Heart right ventricle (tissue), 16 donors: Measurements from ENCODE around the gene PPM1H. TPM values are rescaled to one million over a fixed set of nuclear protein-coding genes. Genes with fewer than 3 reads are reported as not detected.

Experiments used
- ATAC-seq, 8 donors: fragments of 200-7000 bp; cut with Tn5 transposase; one replicate each; pipeline ENCODE4 v1.9.1; 2020; ENCODE audit warnings: mild to moderate bottlenecking in 8 of 8, moderate library complexity in 8 of 8, moderate number of reproducible peaks in 1 of 8
- DNase-seq, 2 donors: peaks; one replicate each; pipeline ENCODE4 v3.0.0-alpha.2; 2020
- H3K27ac ChIP-seq, 10 donors: fragments of 200-600 bp; sonication (generic) in 2 of 10; one replicate each; pipeline versions ENCODE4 v1.5.0 to v1.8.0; 2020 to 2022; ENCODE audit warnings: mild to moderate bottlenecking in 3 of 10
- H3K27me3 ChIP-seq, 7 donors: fragments of 200-600 bp; one replicate each; pipeline ENCODE4 v1.8.0; 2021 to 2022; ENCODE audit warnings: mild to moderate bottlenecking in 2 of 7
- H3K36me3 ChIP-seq, 9 donors: fragments of 200-600 bp; sonication (generic) in 1 of 9; one replicate each; pipeline versions ENCODE4 v1.5.0 to v1.8.0; 2020 to 2022; ENCODE audit warnings: mild to moderate bottlenecking in 2 of 9
- H3K4me1 ChIP-seq, 9 donors: fragments of 200-600 bp; sonication (generic) in 1 of 9; one replicate each; pipeline versions ENCODE4 v1.5.0 to v1.8.0; 2020 to 2022; ENCODE audit warnings: mild to moderate bottlenecking in 4 of 9
- H3K4me3 ChIP-seq, 10 donors: fragments of 200-600 bp; sonication (generic) in 2 of 10; one replicate each; pipeline versions ENCODE4 v1.5.0 to v1.8.0; 2020 to 2022; ENCODE audit warnings: mild to moderate bottlenecking in 7 of 10, moderate library complexity in 2 of 10
- H3K9me3 ChIP-seq, 11 donors: fragments of 200-600 bp in 10 of 11; sonication (generic) in 2 of 11; one replicate each; pipeline versions ENCODE4 v1.5.0 to v1.8.0; 2013 to 2022; ENCODE audit warnings: mild to moderate bottlenecking in 2 of 11, control low read depth in 1 of 11, moderate library complexity in 1 of 11
- WGBS, 2 donors: extraction: QIAGEN DNeasy Blood & Tissue Kit; methylation state at CpG; one replicate each; pipeline ENCODE4 v1.1.7; 2013; ENCODE audit warnings: inconsistent platforms in 1 of 2; 5-methylcytosine and 5-hydroxymethylcytosine counted together
- intact Hi-C, 10 donors: fragments of 100-400 bp; cut with DNase I; formaldehyde crosslinking; loops; one replicate each; pipeline versions ENCODE4 v1.11.1 to v1.14.2; 2022
- polyA plus RNA-seq, 2 donors: library from polyadenylated mRNA; stranded (reverse); fragments of 200-250 nt; gene quantifications; one replicate each; pipeline ENCODE4 v1.2.3, GENCODE V29; 2013
- total RNA-seq, 10 donors: library from RNA; stranded (reverse); fragmentation: NEBNext Ultra II Directional in 3 of 10; extraction: Animal tissue kit (Norgen Biotek cat#: 25700) in 3 of 10; gene quantifications; one replicate each; pipeline versions ENCODE4 v1.2.1 to v1.2.4, GENCODE V29; 2021 to 2023
- TF ChIP-seq, protein P1 (sequence below), 9 donors: fragments of 200-600 bp; sonication (generic) in 2 of 9; IDR thresholded peaks; one replicate each; pipeline versions ENCODE4 v1.5.0 to v1.8.0; 2021 to 2022; ENCODE audit warnings: antibody characterized with exemption in 9 of 9, mild to moderate bottlenecking in 5 of 9, moderate library complexity in 1 of 9
- donor health status: Arrhythmogenic right ventricular cardiomyopathy.
- donor health status: ischemic (EF 13 %, LVEDD 7.1; RV severe dilation, severe dysfunction).
- donor health status: healthy with polysubstance abuse.
- donor health status: DM: no; HTN: yes; CAD: no.
- donor health status: DM: no; HTN: no; CAD: no.
- donor health status: ischemic (EF 25% LVEDD 6.9; RV normal size, moderate dysfunction).
- donor health status: ischemic (EF 25% LVEDD 5.7; RV mildly dilated, moderate dysfunction).
- donor health status: healthy.
- donor health status: DM: yes; HTN: yes; CAD: no.
- donor health status: Ischemic cardiomyopathy.
- donor health status: ischemic (EF 35%, LVEDD 5.7; RV mildly dilated, moderate dysfunction).
- donor health status: nonischemic (EF 11% LVEDD 7.7; RV severe dilation, severe dysfunction).
- donor health status: DM: yes; HTN: yes; CAD: no.
- donor health status: PGD.
- donor health status: ischemic (EF 29% LVEDD 5.4; RV normal size, mild dysfunction).
- donor health status: nonischemic (EF 23%, LVEDD 6.1; RV moderate dilation, normal function).

The PPM1H gene
- total and polyA plus RNA-seq, 12 donors: 0.62 to 7.1 (median 5.3) TPM

- 93 to 100% methylated on average over 1 of the region's 1 CpG for WGBS, 2 donors
- Histone ChIP-seq H3K36me3 (no peaks in the 10 kb centered on the region), H3K4me1 (peaks cover 0 to 29% (median under 1%) of the 10 kb centered on the region in 9 donors), H3K9me3 (no peaks in the 10 kb centered on the region), H3K27me3 (no peaks in the 10 kb centered on the region), H3K4me3 (no peak overlapping the region), H3K27ac (no peak overlapping the region)
- DNase-seq: no peak
- ATAC-seq: no peak
- intact Hi-C loops: no loop called here
- TF ChIP-seq, protein P1, sequence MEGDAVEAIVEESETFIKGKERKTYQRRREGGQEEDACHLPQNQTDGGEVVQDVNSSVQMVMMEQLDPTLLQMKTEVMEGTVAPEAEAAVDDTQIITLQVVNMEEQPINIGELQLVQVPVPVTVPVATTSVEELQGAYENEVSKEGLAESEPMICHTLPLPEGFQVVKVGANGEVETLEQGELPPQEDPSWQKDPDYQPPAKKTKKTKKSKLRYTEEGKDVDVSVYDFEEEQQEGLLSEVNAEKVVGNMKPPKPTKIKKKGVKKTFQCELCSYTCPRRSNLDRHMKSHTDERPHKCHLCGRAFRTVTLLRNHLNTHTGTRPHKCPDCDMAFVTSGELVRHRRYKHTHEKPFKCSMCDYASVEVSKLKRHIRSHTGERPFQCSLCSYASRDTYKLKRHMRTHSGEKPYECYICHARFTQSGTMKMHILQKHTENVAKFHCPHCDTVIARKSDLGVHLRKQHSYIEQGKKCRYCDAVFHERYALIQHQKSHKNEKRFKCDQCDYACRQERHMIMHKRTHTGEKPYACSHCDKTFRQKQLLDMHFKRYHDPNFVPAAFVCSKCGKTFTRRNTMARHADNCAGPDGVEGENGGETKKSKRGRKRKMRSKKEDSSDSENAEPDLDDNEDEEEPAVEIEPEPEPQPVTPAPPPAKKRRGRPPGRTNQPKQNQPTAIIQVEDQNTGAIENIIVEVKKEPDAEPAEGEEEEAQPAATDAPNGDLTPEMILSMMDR (IDR thresholded peaks at IDR 0.05): no peak
Measured at GRCh38 chr12:62909340-62909739, 25.6 kb downstream of the PPM1H start.

DNA sequence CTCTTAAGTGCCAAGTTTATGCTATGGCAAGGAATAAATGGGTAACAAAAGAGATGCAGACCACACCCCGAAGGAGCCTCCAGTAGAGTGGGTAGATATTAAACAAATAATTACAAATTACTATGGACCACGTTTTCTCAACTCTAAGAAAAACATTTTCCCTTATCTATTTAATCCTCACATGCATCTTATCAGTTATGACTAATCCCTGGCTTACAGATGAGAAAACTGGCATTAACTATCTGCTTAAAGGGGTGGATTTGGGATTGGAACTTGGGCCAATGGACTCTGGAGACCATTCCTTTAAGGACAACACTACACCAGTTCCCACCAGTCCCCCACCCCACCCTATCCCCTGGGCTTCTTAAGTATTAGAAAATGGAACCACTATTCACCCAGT lies 26.3 kb downstream of the PPM1H start:
- 78 to 83% methylated on average over 2 of the region's 2 CpGs for WGBS, 2 donors
- intact Hi-C loops: no loop called here
- no peak for ATAC-seq

GRCh38 chr12:62907561-62907960 lies 27.4 kb downstream of the PPM1H start:
- Histone ChIP-seq H3K27me3 (no peaks in the 10 kb centered on the region), H3K4me3 (no peak overlapping the region), H3K4me1 (peaks cover 2 to 43% (median 10%) of the 10 kb centered on the region in 9 donors), H3K36me3 (no peaks in the 10 kb centered on the region), H3K27ac (no peak overlapping the region), H3K9me3 (no peaks in the 10 kb centered on the region)
- 57 to 63% methylated on average over 2 of the region's 2 CpGs for WGBS, 2 donors
- TF ChIP-seq, protein P1 (IDR thresholded peaks at IDR 0.05): no peak
- no peak for DNase-seq
- intact Hi-C loops: no loop called here
- ATAC-seq: no peak

More for the DNA sequence above, 26.3 kb downstream of the PPM1H start:
- Histone ChIP-seq H3K27me3 (no peaks in the 10 kb centered on the region), H3K36me3 (no peaks in the 10 kb centered on the region), H3K9me3 (no peaks in the 10 kb centered on the region), H3K4me1 (peaks cover 0 to 32% (median 0%) of the 10 kb centered on the region in 9 donors), H3K27ac (no peak overlapping the region), H3K4me3 (no peak overlapping the region)
- no peak for DNase-seq
- TF ChIP-seq, protein P1 (IDR thresholded peaks at IDR 0.05): no peak

- no peak overlapping the region for H3K4me3 ChIP-seq
- TF ChIP-seq, protein P1 (IDR thresholded peaks at IDR 0.05): no peak
- peaks cover 2 to 47% (median 13%) of the 10 kb centered on the region in 9 donors for H3K4me1 ChIP-seq
- ATAC-seq (no peak), DNase-seq (no peak)
- WGBS, 2 donors: 83 to 93% methylated on average over 1 of the region's 1 CpG
- no peaks in the 10 kb centered on the region for H3K9me3 ChIP-seq
- H3K36me3 ChIP-seq: no peaks in the 10 kb centered on the region
- intact Hi-C loops: no loop called here
- H3K27ac ChIP-seq: no peak overlapping the region
- no peaks in the 10 kb centered on the region for H3K27me3 ChIP-seq
Measured at GRCh38 chr12:62907078-62907477, 27.9 kb downstream of the PPM1H start.
